Endothelial cell of umbilical vein (primary cell): Measurements from ENCODE around the gene RBMS1. TPM values are rescaled to one million over a fixed set of nuclear protein-coding genes. Genes with fewer than 3 reads are reported as not detected.

ENCODE experiments used
- BruUV-seq: library from RNA; stranded (reverse); fragments of 400-500 nt; replicated peaks from 2 replicates; lab custom pipeline; 2021; lab: Mats Ljungman, UMichigan
- CTCF ChIA-PET: fragments of 300-600, 350-600 bp; sonication (Branson Sonifier 250); formaldehyde crosslinking; loops from one replicate; lab custom pipeline; 2021; ENCODE audit warnings: antibody characterized with exemption, inconsistent platforms; lab: Charles Lee
- POLR2A ChIA-PET: fragments of 300-600, 350-600 bp; sonication (Branson Sonifier 250); formaldehyde crosslinking; loops from one replicate; lab custom pipeline; 2021; ENCODE audit warnings: antibody characterized with exemption, inconsistent platforms; lab: Charles Lee
- DNase-seq: peaks from one replicate; pipeline ENCODE4 v3.0.0-alpha.2; 2011; ENCODE audit warnings: low read depth, low spot score
- FAIRE-seq: peaks from 2 replicates; lab custom pipeline; 2011; peaks lifted over from hg19 to GRCh38; lab: Jason Lieb, UNC
- H2AFZ ChIP-seq: 2 replicates; pipeline ENCODE4 v1.6.0; 2012; ENCODE audit warnings: low read depth, low read length, control low read depth, inconsistent platforms
- H3K27ac ChIP-seq: 2 replicates; pipeline ENCODE4 v1.5.1; 2011; ENCODE audit warnings: low read depth, mild to moderate bottlenecking, control low read depth, low read length, moderate library complexity; ENCODE audit not compliant: insufficient read depth
- H3K27me3 ChIP-seq, 2 experiments: 2 replicates each; pipeline versions ENCODE4 v1.6.0 to v1.6.1; 2011; ENCODE audit warnings: low read length in 2 of 2, mixed read lengths in 1 of 2; ENCODE audit not compliant: control insufficient read depth in 2 of 2, insufficient read depth in 2 of 2
- H3K36me3 ChIP-seq, 2 experiments: 2 replicates in 1 of 2; 3 replicates in 1 of 2; pipeline ENCODE4 v1.5.1; 2011; ENCODE audit warnings: low read length in 2 of 2, mild to moderate bottlenecking in 1 of 2, moderate library complexity in 1 of 2; ENCODE audit not compliant: control insufficient read depth in 2 of 2, insufficient read depth in 2 of 2; ENCODE audit errors: extremely low read depth in 1 of 2
- H3K4me1 ChIP-seq: 3 replicates; pipeline ENCODE4 v1.5.1; 2011; ENCODE audit warnings: mild to moderate bottlenecking, low read length; ENCODE audit not compliant: control insufficient read depth, insufficient read depth; ENCODE audit errors: extremely low read depth
- H3K4me2 ChIP-seq: 2 replicates; pipeline ENCODE4 v1.6.1; 2011; ENCODE audit warnings: low read length, control low read depth, mixed read lengths; ENCODE audit not compliant: insufficient read depth
- H3K4me3 ChIP-seq, 3 experiments: fragments of 200-600 bp in 1 of 3; sonication (generic), shearing (Covaris generic) in 1 of 3; replicated peaks in 1 of 3; 2 replicates each; pipeline ENCODE4 v1.5.1; 2011 to 2016; ENCODE audit warnings: control low read depth in 3 of 3, low read length in 3 of 3, mild to moderate bottlenecking in 2 of 3, inconsistent platforms in 1 of 3, low read depth in 1 of 3, moderate library complexity in 1 of 3; ENCODE audit not compliant: insufficient read depth in 1 of 3
- H3K79me2 ChIP-seq: 2 replicates; pipeline ENCODE4 v1.6.0; 2012; ENCODE audit warnings: low read length, inconsistent platforms; ENCODE audit not compliant: control insufficient read depth, insufficient read depth
- H3K9ac ChIP-seq: replicated peaks from 2 replicates; pipeline ENCODE3; 2011; ENCODE audit warnings: low read length, control low read depth; ENCODE audit not compliant: insufficient read depth; ENCODE audit errors: extremely low read depth
- H3K9me1 ChIP-seq: replicated peaks from 3 replicates; pipeline ENCODE4 v1.6.0; 2011; ENCODE audit warnings: mild to moderate bottlenecking, low read length; ENCODE audit not compliant: control insufficient read depth, insufficient read depth; ENCODE audit errors: extremely low read depth
- H3K9me3 ChIP-seq: replicated peaks from 2 replicates; pipeline ENCODE4 v1.5.1; 2012; ENCODE audit warnings: low read length, inconsistent platforms; ENCODE audit not compliant: control insufficient read depth, insufficient read depth
- H4K20me1 ChIP-seq: replicated peaks from 2 replicates; pipeline ENCODE3; 2011; ENCODE audit warnings: mild to moderate bottlenecking, low read length; ENCODE audit not compliant: control insufficient read depth, insufficient read depth; ENCODE audit errors: extremely low read depth
- CTCF ChIP-seq, 2 donors: IDR thresholded peaks; 1 replicate in 1 of 2; 2 replicates in 1 of 2; pipeline ENCODE4 v1.5.1; 2011; ENCODE audit warnings: low read length in 2 of 2, mild to moderate bottlenecking in 2 of 2, moderate library complexity in 2 of 2, control low read depth in 1 of 2, inconsistent platforms in 1 of 2, low read depth in 1 of 2; ENCODE audit not compliant: insufficient read depth in 1 of 2; ENCODE audit errors: extremely low read depth in 1 of 2
- EZH2 ChIP-seq: IDR thresholded peaks from 2 replicates; pipeline ENCODE4 v1.6.1; 2012; ENCODE audit warnings: borderline replicate concordance, low read depth, mild to moderate bottlenecking, moderate library complexity, low read length, inconsistent platforms; ENCODE audit not compliant: severe bottlenecking
- FOS ChIP-seq: IDR thresholded peaks from 2 replicates; pipeline ENCODE4 v1.6.1; 2011; ENCODE audit warnings: mild to moderate bottlenecking, low read length, moderate library complexity, borderline replicate concordance; ENCODE audit not compliant: insufficient read depth
- GATA2 ChIP-seq: IDR thresholded peaks from 2 replicates; pipeline ENCODE4 v1.7.0; 2011; ENCODE audit warnings: low read depth, mild to moderate bottlenecking, moderate library complexity, mixed read lengths, low read length; ENCODE audit not compliant: insufficient read length, insufficient read depth
- MYC ChIP-seq: IDR thresholded peaks from one replicate; pipeline ENCODE4 v1.6.1; 2011; ENCODE audit warnings: mild to moderate bottlenecking, low read depth, low read length
- dilution Hi-C: fragments of 300-500 bp; cut with MboI; formaldehyde crosslinking; loops from one replicate; pipeline ENCODE4 v1.15.0; 2019; ENCODE audit warnings: low sequenced_read_pairs; ENCODE audit not compliant: extremely low pct_ligation_motif_present
- intact Hi-C: fragments of 100-400 bp; cut with micrococcal nuclease; formaldehyde crosslinking; loops from one replicate; pipeline ENCODE4 v1.10.0; 2022
- polyA plus RNA-seq, 4 experiments: library from polyadenylated mRNA; depleted of rRNA in 3 of 4; stranded (reverse) in 3 of 4; unstranded in 1 of 4; fragments of >200 nt; gene quantifications; 2 replicates each; pipeline versions ENCODE4 v1.2.1 to v1.2.3, GENCODE V29; 2011 to 2012; ENCODE audit warnings: missing spikeins in 1 of 4
- total RNA-seq: library from RNA; stranded (reverse); gene quantifications from 2 replicates; pipeline ENCODE4 v1.2.3, GENCODE V29; 2021

RBMS1 gene
- total and polyA plus RNA-seq, 2 donors (not counting 3 experiments of a cell fraction or from before 2014, with no cell fraction given) = 60.0 to 93.3 TPM

DNA sequence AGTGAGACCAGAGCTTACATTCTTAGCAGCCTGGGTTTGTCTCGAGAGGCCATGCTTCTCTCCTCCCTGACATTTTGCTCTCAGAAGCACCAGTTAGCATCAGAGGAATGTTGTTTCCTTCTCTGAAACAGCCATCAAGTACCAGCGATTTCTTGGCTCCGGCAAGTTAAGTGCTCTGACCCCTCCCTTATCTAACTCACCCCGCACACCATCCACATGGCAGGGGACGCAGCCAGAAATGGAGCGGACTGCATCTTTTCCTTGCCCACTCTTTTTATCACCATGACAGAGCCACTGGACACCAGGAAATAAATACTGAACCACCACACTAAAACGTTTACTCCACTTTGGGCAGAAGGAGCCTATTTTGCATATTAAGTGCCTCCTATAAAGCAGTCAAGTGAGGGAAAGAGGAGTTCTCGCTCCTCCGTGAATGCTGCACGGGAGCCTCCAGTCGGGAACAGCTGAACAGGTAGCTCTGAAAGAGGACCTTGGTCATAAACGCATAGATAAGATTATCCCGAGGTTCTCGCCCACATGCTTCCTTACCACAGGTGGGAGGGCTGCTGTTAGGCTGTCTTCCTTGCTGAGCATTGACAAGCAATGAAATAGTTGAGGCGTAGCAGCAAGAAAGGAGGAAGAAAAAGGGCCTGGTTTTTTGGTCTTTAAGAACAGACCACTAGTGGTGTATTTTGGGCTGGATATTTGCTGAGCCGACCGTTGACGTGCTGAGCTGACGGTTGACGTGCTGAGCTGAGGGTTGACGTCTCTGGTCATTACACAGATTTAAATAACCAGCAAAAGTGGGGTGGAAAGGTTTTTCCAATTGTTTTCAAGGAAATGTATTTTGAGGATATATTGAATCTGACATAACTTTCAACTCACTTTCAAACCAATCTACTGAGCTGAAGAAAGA, 222.2 kb downstream of the RBMS1 start:
- peaks cover 6 to 11% of the 10 kb centered on the region in 2 experiments for H3K36me3 ChIP-seq
- no peak overlapping the region for H3K4me3 ChIP-seq
- peaks cover 25% of the 10 kb centered on the region for H3K4me1 ChIP-seq
- no peaks in the 10 kb centered on the region for H3K9me1 ChIP-seq
- no peak overlapping the region for H3K9ac ChIP-seq
- ChIA-PET CTCF (interaction anchor here (1.0 to 3.2 kb wide), 23 partner anchors 8 to 792 kb away, joined by 3 to 57 read pairs (median 7); no protein-coding TSS in a partner anchor), POLR2A (no interaction called here)
- peak; percentile 44 for DNase-seq
- H4K20me1 ChIP-seq = no peaks in the 10 kb centered on the region
- no peaks in the 10 kb centered on the region for H3K79me2 ChIP-seq
- no peak for FAIRE-seq
- no TSS peak for BruUV-seq
- no peaks in the 10 kb centered on the region for H3K27me3 ChIP-seq
- dilution Hi-C loops (no loop called here), intact Hi-C loops (loop anchor here (2.0 to 10.0 kb wide), 3 partner anchors 99 to 803 kb away; no protein-coding TSS in a partner anchor)
- peak overlapping the region; percentile 93 for H3K27ac ChIP-seq
- H3K9me3 ChIP-seq = no peaks in the 10 kb centered on the region
- H3K4me2 ChIP-seq = peak overlapping the region; percentile 79
- H2AFZ ChIP-seq = no peak overlapping the region
- TF ChIP-seq EZH2 (no peak), MYC (no peak), GATA2 (no peak), CTCF (IDR thresholded peaks at IDR 0.05; ENCODE audit: extremely low read depth in 1 of 2, insufficient read depth in 1 of 2, low read depth in 1 of 2, low read length in 2 of 2) (no peak), FOS (no peak)
